CD4-positive, alpha-beta memory T cell (primary cell): ENCODE results near the gene EPHX1. TPM values are rescaled to one million over a fixed set of nuclear protein-coding genes. Genes with fewer than 3 reads are reported as not detected.

Source experiments
- CTCF ChIA-PET: fragments of 350-600 bp; sonication (Branson Sonifier 250); formaldehyde crosslinking; loops from one replicate; lab custom pipeline; 2021; ENCODE audit warnings: inconsistent platforms; ENCODE audit not compliant: partially characterized antibody; lab: Charles Lee
- POLR2A ChIA-PET: fragments of 350-600 bp; sonication (Branson Sonifier 250); formaldehyde crosslinking; loops from one replicate; lab custom pipeline; 2021; ENCODE audit not compliant: partially characterized antibody; lab: Charles Lee
- DNase-seq, 5 donors: peaks; one replicate each; pipeline versions ENCODE4 v3.0.0 to v3.0.0-alpha.2; 2020 to 2022; ENCODE audit warnings: mixed read lengths in 1 of 5
- H3K27ac ChIP-seq: one replicate; pipeline ENCODE4 v1.7.0; 2013; ENCODE audit warnings: low read depth, low read length
- H3K27me3 ChIP-seq: 2 replicates; pipeline ENCODE4 v1.7.0; 2013; ENCODE audit warnings: mild to moderate bottlenecking, low read length, moderate library complexity; ENCODE audit not compliant: insufficient read depth
- H3K36me3 ChIP-seq: 2 replicates; pipeline ENCODE4 v1.7.0; 2013; ENCODE audit warnings: mild to moderate bottlenecking, low read length, moderate library complexity; ENCODE audit not compliant: insufficient read depth
- H3K4me1 ChIP-seq: 2 replicates; pipeline ENCODE4 v1.7.0; 2013; ENCODE audit warnings: mild to moderate bottlenecking, low read length, moderate library complexity; ENCODE audit not compliant: insufficient read depth
- H3K4me3 ChIP-seq, 2 donors: one replicate each; pipeline ENCODE4 v1.7.0; 2013; ENCODE audit warnings: low read length in 2 of 2, mild to moderate bottlenecking in 1 of 2
- H3K9me3 ChIP-seq, 2 donors: one replicate each; pipeline ENCODE4 v1.7.0; 2013; ENCODE audit warnings: low read length in 2 of 2, control low read depth in 1 of 2; ENCODE audit not compliant: control insufficient read depth in 1 of 2
- H3K27ac Mint-ChIP-seq, 7 donors: one replicate each; pipeline ENCODE4 v1.8.0; 2020 to 2021; ENCODE audit warnings: mixed read lengths in 7 of 7, mild to moderate bottlenecking in 6 of 7, inconsistent platforms in 3 of 7, moderate library complexity in 3 of 7
- H3K27me3 Mint-ChIP-seq, 2 donors: one replicate each; pipeline ENCODE4 v1.8.0; 2020 to 2021; ENCODE audit warnings: mixed read lengths in 2 of 2
- H3K36me3 Mint-ChIP-seq, 2 donors: one replicate each; pipeline ENCODE4 v1.8.0; 2020 to 2021; ENCODE audit warnings: mixed read lengths in 2 of 2, inconsistent platforms in 1 of 2, mild to moderate bottlenecking in 1 of 2
- H3K4me1 Mint-ChIP-seq, 4 donors: one replicate each; pipeline ENCODE4 v1.8.0; 2020 to 2021; ENCODE audit warnings: mixed read lengths in 4 of 4, mild to moderate bottlenecking in 1 of 4
- H3K4me3 Mint-ChIP-seq, 8 donors: one replicate each; pipeline ENCODE4 v1.8.0; 2020 to 2021; ENCODE audit warnings: mixed read lengths in 8 of 8, mild to moderate bottlenecking in 7 of 8, moderate library complexity in 6 of 8, inconsistent platforms in 3 of 8
- H3K9me3 Mint-ChIP-seq, 8 donors: one replicate each; pipeline ENCODE4 v1.8.0; 2020 to 2021; ENCODE audit warnings: mixed read lengths in 8 of 8, mild to moderate bottlenecking in 5 of 8, inconsistent platforms in 3 of 8, moderate library complexity in 1 of 8
- intact Hi-C: fragments of 100-400 bp; cut with micrococcal nuclease; formaldehyde crosslinking; loops from one replicate; pipeline ENCODE4 v1.15.1; 2023
- polyA plus RNA-seq, 2 donors: library from polyadenylated mRNA; unstranded; fragments of 300-500 nt; fragmentation: Illumina TruSeq; gene quantifications; one replicate each; pipeline ENCODE4 v1.2.3, GENCODE V29; 2021
- total RNA-seq, 2 experiments: library from RNA; stranded (reverse); gene quantifications; one replicate each; pipeline ENCODE4 v1.2.3, GENCODE V29; 2021

The EPHX1 gene
- total and polyA plus RNA-seq, 4 experiments from 2014 or later, result 0.34 to 3.0 (median 1.3) TPM

DNA sequence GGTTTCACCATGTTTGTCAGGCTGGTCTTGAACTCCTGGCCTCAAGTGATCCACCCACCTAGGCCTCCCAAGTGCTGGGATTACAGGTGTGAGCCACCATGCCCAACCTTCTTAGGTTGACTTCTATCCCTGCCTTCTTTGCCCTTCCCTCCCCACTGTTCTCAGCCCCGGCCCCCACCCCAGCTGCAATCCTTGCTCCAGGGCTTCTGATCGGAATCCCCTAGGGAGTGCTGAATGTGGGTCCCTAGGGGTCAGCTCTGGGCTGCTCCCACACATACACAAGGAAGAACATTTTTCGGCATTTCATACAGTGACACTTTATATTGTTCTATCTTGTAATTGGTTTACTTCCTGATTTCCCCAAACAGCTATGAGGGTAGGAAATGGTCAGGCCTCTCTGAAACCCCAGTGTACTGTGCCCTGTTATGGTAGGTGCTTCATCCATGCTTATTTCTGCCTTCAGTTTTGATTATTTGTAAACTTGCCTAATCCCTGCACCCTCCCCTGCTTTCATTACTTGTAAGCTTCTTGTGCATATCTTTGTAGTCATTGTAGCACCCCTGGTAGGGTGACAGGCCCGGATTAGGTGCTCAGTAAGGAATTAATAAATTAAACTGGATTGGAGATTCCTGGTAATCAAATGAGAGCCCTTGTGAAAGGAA lies 38.1 kb upstream of the EPHX1 start:
- H3K4me3 Mint-ChIP-seq, result no peak overlapping the region
- CTCF ChIA-PET, result interaction anchor here (0.7 to 0.9 kb wide), 3 partner anchors 9 to 346 kb away, joined by 3 to 4 read pairs (median 4); no protein-coding TSS in a partner anchor
- H3K27me3 Mint-ChIP-seq, result peaks cover 0 to 2% of the 10 kb centered on the region in 2 donors
- peak overlapping the region in 1 of 7 donors; percentile 20 for H3K27ac Mint-ChIP-seq
- no peaks in the 10 kb centered on the region for H3K9me3 Mint-ChIP-seq
- H3K4me1 ChIP-seq, result peaks cover 7% of the 10 kb centered on the region
- H3K9me3 ChIP-seq, result no peaks in the 10 kb centered on the region
- intact Hi-C loops, result no loop called here
- DNase-seq, result no peak
- H3K4me3 ChIP-seq, result no peak overlapping the region
- H3K36me3 Mint-ChIP-seq, result peaks cover 0 to 3% of the 10 kb centered on the region in 2 donors
- H3K27ac ChIP-seq, result no peak overlapping the region
- no peaks in the 10 kb centered on the region for H3K27me3 ChIP-seq
- no peaks in the 10 kb centered on the region for H3K36me3 ChIP-seq
- POLR2A ChIA-PET, result interaction anchor here (1.2 kb wide), 1 partner anchor 109 kb away, joined by 3 read pairs; no protein-coding TSS in a partner anchor
- peaks cover 0 to 11% (median 0%) of the 10 kb centered on the region in 4 donors for H3K4me1 Mint-ChIP-seq

DNA sequence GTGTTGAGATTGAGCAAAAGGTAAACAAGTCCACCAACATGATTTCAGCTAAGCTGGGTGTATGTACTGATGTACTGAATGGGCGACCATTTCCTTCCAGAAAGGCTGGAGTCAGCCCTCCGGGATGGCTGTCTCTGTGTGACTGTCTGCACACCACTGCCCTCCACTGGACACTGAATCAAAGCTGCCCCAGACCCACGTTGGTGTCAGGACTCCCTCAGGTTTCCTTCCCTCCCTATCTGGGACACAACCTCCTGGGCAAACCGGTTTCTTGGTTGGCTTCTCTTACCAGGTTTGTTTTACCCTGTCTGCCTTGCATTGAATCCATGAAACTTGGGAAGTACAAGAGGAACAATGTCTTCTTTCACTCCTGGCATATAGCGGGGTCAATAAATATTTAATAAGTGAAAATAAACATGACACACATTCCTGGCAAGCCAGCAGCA lies 37.6 kb upstream of the EPHX1 start:
- Mint-ChIP-seq H3K36me3 (peaks cover 0 to 3% of the 10 kb centered on the region in 2 donors), H3K27ac (peak overlapping the region in 1 of 7 donors; percentile 24), H3K4me3 (no peak overlapping the region), H3K27me3 (peaks cover 0 to 2% of the 10 kb centered on the region in 2 donors), H3K4me1 (peaks cover 0 to 11% (median 0%) of the 10 kb centered on the region in 4 donors), H3K9me3 (no peaks in the 10 kb centered on the region)
- Histone ChIP-seq H3K36me3 (no peaks in the 10 kb centered on the region), H3K4me1 (peaks cover 13% of the 10 kb centered on the region), H3K27ac (no peak overlapping the region), H3K4me3 (no peak overlapping the region), H3K9me3 (no peaks in the 10 kb centered on the region), H3K27me3 (no peaks in the 10 kb centered on the region)
- no peak for DNase-seq
- POLR2A ChIA-PET, result interaction anchor here (1.2 kb wide), 1 partner anchor 108 kb away, joined by 3 read pairs; no protein-coding TSS in a partner anchor
- CTCF ChIA-PET, result interaction anchor here (0.8 to 0.9 kb wide), 2 partner anchors 9 to 299 kb away, joined by 4 read pairs; no protein-coding TSS in a partner anchor
- intact Hi-C loops, result no loop called here

DNA sequence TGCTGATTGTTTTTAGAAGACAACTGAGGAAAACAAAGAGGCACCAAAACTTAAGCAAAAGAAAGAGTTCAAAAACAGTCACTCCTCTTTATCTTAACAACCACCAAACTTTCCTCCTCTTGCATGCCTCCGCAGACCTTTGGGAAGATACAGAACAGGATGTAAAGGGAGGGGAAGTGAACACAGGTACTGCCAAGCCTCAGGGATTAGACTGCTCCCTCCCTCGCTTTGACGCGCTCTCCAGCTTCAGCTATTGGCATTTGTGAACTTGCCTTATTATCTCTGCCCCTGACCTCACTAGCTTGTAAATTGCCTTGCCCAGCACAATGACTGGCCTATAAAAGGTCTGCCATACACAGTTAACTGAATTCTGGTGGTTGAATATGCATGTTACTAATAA lies 37.1 kb upstream of the EPHX1 start:
- H3K4me1 Mint-ChIP-seq, result peaks cover 0 to 11% (median 0%) of the 10 kb centered on the region in 4 donors
- H3K27me3 Mint-ChIP-seq, result peaks cover 0 to 2% of the 10 kb centered on the region in 2 donors
- no peaks in the 10 kb centered on the region for H3K36me3 ChIP-seq
- H3K27ac ChIP-seq, result no peak overlapping the region
- intact Hi-C loops, result no loop called here
- no peaks in the 10 kb centered on the region for H3K9me3 ChIP-seq
- H3K4me1 ChIP-seq, result peaks cover 13% of the 10 kb centered on the region
- POLR2A ChIA-PET, result interaction anchor here (1.2 kb wide), 1 partner anchor 108 kb away, joined by 3 read pairs; no protein-coding TSS in a partner anchor
- peaks cover 0 to 3% of the 10 kb centered on the region in 2 donors for H3K36me3 Mint-ChIP-seq
- H3K4me3 ChIP-seq, result no peak overlapping the region
- H3K27me3 ChIP-seq, result no peaks in the 10 kb centered on the region
- CTCF ChIA-PET, result no interaction called here
- DNase-seq, result no peak
- peak overlapping the region in 2 of 7 donors; percentile 19 to 37 for H3K27ac Mint-ChIP-seq
- no peaks in the 10 kb centered on the region for H3K9me3 Mint-ChIP-seq
- H3K4me3 Mint-ChIP-seq, result no peak overlapping the region

DNA sequence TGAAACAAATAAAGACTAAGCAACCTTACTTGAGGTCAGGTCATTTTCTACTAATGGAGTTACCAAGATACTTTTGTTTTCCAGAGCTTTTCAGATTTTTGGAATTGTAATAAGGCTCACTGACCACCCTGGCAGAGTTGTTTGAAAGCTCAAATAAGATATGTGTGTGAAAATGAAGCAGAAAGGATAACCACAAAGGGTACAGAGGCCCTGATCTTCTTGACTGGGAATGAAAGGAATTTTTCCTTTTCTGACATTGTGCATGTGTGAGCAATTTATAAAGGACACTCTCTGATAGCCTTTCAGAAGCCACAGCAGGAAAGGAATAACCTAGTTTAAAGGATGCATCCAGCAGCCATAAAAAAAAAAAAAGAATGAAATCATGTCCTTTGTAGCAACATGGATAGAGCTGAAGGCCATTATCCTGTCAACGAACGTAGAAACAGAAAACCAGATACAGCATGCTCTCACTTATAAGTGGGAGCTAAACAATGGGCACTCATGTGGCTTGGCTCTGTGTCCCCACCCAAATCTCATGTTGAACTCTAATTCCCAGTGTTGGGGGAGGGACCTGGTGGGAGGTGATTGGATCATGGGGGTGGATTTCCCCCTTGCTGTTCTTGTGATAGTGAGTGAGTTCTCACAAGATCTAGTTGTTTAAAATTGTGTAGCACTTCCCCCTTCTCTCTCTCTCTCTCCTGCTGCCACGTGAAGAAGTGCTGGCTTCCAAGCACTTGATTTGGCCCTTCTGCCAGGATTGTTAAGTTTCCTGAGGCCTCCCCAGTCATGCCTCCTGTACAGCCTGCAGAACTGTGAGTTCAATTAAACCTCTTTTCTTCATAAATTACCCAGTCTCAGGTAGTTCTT lies 35.4 kb upstream of the EPHX1 start:
- peaks cover 3% of the 10 kb centered on the region in 2 donors for H3K36me3 Mint-ChIP-seq
- Histone ChIP-seq H3K9me3 (no peaks in the 10 kb centered on the region), H3K27me3 (no peaks in the 10 kb centered on the region), H3K36me3 (no peaks in the 10 kb centered on the region), H3K27ac (no peak overlapping the region), H3K4me3 (no peak overlapping the region), H3K4me1 (peaks cover 26% of the 10 kb centered on the region)
- peaks cover 0 to 2% of the 10 kb centered on the region in 2 donors for H3K27me3 Mint-ChIP-seq
- POLR2A ChIA-PET, result interaction anchor here (1.8 kb wide), 1 partner anchor 108 kb away, joined by 5 read pairs; the partner anchor contains the start of gene TMEM63A
- DNase-seq, result no peak
- peak overlapping the region in 2 of 7 donors; percentile 57 to 61 for H3K27ac Mint-ChIP-seq
- peaks cover 0 to 13% (median 1%) of the 10 kb centered on the region in 4 donors for H3K4me1 Mint-ChIP-seq
- no peak overlapping the region for H3K4me3 Mint-ChIP-seq
- intact Hi-C loops, result loop anchor here (5.0 kb wide), 4 partner anchors 73 to 347 kb away; partner anchors contain the start of gene LBR
- CTCF ChIA-PET, result interaction anchor here (0.5 kb wide), 1 partner anchor 1320 kb away, joined by 4 read pairs; no protein-coding TSS in a partner anchor
- no peaks in the 10 kb centered on the region for H3K9me3 Mint-ChIP-seq

DNA sequence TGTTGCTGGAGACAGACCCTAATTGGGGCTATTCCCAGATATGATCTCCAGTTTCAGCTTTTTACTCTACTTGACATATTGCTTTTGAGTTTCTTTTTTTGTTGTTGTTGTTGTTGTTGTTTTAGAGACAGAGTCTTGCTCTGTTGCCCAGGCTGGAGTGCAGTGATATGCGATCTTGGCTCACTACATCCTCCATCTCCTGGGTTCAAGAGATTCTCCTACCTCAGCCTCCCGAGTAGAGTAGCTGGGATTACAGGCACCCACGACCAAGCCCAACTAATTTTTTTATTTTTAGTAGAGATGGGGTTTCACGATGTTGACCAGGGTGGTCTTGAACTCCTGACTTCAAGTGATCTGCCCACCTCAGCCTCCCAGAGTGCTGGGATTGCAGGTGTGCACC lies 33.6 kb upstream of the EPHX1 start:
- no peak overlapping the region for H3K4me3 Mint-ChIP-seq
- H3K36me3 Mint-ChIP-seq, result peaks cover 10 to 11% of the 10 kb centered on the region in 2 donors
- Histone ChIP-seq H3K27ac (peak overlapping the region; percentile 94), H3K4me1 (peaks cover 44% of the 10 kb centered on the region), H3K27me3 (no peaks in the 10 kb centered on the region), H3K9me3 (no peaks in the 10 kb centered on the region), H3K36me3 (no peaks in the 10 kb centered on the region), H3K4me3 (no peak overlapping the region)
- POLR2A ChIA-PET, result interaction anchor here (0.7 to 2.3 kb wide), 5 partner anchors 10 to 309 kb away, joined by 3 to 24 read pairs (median 5); partner anchors contain the start of gene TMEM63A
- CTCF ChIA-PET, result interaction anchor here (0.8 to 1.6 kb wide), 5 partner anchors 12 to 224 kb away, joined by 3 read pairs; no protein-coding TSS in a partner anchor
- DNase-seq, result no peak
- peaks cover 0 to 23% (median 16%) of the 10 kb centered on the region in 4 donors for H3K4me1 Mint-ChIP-seq
- no peaks in the 10 kb centered on the region for H3K27me3 Mint-ChIP-seq
- H3K9me3 Mint-ChIP-seq, result no peaks in the 10 kb centered on the region
- H3K27ac Mint-ChIP-seq, result no peak overlapping the region
- intact Hi-C loops, result loop anchor here (2.0 to 5.0 kb wide), 6 partner anchors 71 to 349 kb away; partner anchors contain the start of genes H3-3A and LBR

DNA sequence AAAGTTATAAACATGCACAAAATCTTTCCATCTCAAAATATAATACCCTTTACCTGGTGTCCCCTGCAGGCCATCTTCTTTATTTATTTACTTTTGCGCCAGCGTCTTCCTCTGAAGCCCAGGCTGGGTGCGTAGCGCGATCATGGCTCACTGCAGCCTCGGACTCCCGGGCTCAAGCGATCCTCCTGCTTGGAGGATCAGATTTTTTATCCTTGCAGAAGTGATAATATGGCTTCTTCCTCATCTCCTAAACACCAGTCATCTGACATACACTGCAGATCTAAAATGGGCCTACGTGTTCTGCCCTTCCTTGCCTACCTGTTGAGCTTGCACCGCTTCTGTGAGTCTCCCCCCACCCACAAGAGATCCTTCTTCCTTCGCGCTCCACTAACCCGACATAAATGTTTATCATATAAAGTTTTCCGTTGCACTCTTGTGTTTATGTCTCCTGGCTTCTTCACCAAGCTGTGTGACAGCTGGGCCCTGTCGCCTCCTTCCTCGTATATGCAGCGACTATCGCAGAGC lies 32.8 kb upstream of the EPHX1 start:
- DNase-seq, result peak in 1 of 5 donors; percentile 42
- peak overlapping the region; percentile 94 for H3K27ac ChIP-seq
- no peaks in the 10 kb centered on the region for H3K36me3 ChIP-seq
- peak overlapping the region; percentile 43 to 94 for H3K4me3 ChIP-seq
- no peaks in the 10 kb centered on the region for H3K9me3 ChIP-seq
- H3K9me3 Mint-ChIP-seq, result no peaks in the 10 kb centered on the region
- H3K27me3 Mint-ChIP-seq, result no peaks in the 10 kb centered on the region
- ChIA-PET POLR2A (interaction anchor here (0.7 to 4.3 kb wide), 47 partner anchors 8 to 351 kb away, joined by 3 to 78 read pairs (median 7); partner anchors contain the start of genes EPHX1, H3-3A, LBR and LEFTY1), CTCF (interaction anchor here (0.8 to 3.4 kb wide), 26 partner anchors 8 to 309 kb away, joined by 3 to 27 read pairs (median 4); partner anchors contain the start of genes EPHX1, PYCR2 and TMEM63A)
- intact Hi-C loops, result loop anchor here (1.0 to 5.0 kb wide), 12 partner anchors 33 to 350 kb away; partner anchors contain the start of genes EPHX1, H3-3A, LBR and PYCR2
- H3K4me3 Mint-ChIP-seq, result no peak overlapping the region
- H3K36me3 Mint-ChIP-seq, result peaks cover 10 to 13% of the 10 kb centered on the region in 2 donors
- no peaks in the 10 kb centered on the region for H3K27me3 ChIP-seq
- H3K4me1 Mint-ChIP-seq, result peaks cover 0 to 26% (median 21%) of the 10 kb centered on the region in 4 donors
- no peak overlapping the region for H3K27ac Mint-ChIP-seq
- H3K4me1 ChIP-seq, result peaks cover 50% of the 10 kb centered on the region
